ENCODE results near the gene STK39.
"Not testable (repeated sequence)": the region's sequence is repeated elsewhere in the genome, so short reads cannot be mapped to it uniquely, and the experiment has no call there.

STK39 gene

DNA sequence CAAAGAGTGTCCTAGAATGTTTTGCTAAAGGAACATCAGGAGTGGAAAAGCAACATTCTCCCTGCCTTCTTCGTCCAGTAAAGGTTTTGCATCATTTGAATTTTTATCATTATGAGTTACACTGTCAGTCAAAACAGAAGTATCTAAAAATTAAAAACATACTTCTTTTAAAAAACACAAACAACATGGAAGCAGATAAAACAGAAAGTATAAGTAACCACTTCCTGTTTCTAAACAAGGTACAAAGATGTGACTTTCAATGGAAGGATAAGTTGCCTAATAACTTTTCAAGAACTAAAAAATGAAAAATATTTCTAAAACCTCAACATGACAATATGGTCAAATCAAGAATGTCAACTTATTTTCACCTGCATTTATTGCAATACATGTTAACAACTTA is 158.2 kb downstream of the STK39 start:
- DNase-seq (ENCODE audit: low read depth in 2 of 2) = no peak

DNA sequence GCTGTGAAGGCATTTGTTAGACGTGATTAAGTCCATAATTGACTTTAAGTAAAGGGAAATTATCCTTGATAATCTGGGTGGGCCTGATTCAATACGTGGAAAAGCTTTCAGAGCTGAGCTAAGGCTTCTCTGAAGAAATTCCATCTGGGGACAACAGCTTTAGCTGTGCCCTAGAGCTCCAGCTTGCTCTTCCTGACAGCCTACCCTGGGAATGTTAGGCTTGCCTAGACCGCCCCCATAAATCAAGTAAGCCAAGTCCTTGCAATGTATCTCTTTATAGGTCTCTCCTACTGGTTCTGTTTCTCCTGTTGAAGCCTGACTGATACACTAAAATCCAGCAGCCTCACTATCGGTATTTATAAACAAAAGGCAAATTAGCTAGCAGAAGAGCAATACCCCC is 160.0 kb downstream of the STK39 start:
- no peak for DNase-seq (ENCODE audit: low read depth in 2 of 2)

DNA sequence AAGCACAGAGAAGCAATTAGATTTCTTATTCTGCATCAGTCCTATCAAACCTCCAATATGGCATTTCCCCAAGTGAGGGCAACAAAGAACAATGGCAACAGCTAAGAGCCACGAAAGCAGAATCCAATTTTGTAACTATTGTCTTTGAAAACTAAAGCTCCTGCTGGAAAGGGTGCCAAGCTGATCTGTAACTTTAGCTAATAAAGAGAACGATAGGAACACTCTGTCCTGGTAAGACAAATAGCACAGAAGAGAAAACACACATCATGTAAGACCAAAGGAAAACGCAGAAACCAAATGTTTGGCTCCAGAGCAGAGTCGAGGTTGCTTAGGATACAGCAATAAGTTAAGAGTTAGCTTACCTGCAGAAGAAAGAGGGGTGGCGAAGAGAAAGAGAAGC is 160.5 kb downstream of the STK39 start:
- no peak for DNase-seq (ENCODE audit: low read depth in 2 of 2)

DNA sequence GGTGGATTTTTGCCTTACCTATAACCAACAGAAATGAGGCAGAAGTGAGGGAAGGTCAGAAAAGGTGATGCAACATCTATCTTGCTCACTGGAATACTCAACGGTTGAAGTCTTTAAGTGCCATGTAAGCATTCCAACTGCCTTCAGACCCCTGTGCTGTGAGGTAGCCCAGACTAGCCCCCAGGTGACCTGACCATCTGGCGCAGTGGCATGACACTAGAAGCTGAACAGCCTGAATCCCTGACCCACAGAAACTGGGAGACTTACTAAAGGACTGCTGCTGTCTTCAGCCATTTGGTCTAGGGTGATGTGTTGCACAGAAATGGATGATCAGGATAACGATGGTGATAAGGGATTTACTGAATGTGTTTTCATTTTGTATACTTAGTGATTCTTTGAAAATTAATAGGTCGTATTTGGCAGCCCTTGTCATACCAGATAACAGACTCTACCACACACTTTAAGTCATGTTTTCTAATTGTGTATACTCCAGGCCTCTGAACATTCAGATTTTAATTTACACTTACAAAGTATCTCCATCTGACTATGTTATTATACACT is 161.5 kb downstream of the STK39 start:
- DNase-seq (ENCODE audit: low read depth in 2 of 2) = no peak

DNA sequence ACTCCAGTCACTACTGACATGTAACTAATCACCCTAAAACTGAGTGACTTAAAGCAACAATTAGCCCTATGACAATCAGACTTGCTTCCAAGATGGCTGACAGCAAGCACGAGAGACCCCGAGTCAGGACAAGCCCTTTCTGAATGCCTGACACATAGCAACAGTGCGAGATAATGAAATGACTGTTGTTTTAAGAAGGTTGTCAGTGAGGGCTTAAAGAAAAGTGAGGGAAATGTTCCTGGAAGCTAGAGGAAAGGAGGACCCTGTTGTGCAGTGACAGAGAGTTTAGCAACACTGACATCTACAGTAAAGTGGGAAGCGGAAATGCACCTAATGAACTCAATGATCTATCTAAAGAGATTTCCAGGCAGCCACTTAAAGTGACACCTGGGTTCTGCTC is 163.1 kb downstream of the STK39 start:
- no peak for DNase-seq (ENCODE audit: low read depth in 2 of 2)

DNA sequence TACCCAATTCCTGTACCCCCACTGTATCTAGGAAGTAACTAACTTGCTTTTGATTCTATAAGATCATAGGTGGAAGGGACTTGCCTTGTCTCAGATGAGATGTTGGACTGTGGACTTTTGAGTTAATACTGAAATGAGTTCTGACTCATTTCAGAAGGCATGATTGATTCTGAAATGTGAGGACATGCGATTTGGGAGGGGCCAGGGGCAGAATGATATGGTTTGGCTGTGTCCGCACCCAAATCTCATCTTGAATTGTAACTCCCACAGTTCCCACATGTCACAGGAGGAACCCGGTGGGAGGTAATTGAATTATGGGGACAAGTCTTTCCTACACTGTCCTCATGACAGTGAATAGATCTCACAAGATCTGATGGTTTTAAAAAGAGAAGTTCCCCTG is 165.9 kb downstream of the STK39 start:
- DNase-seq (ENCODE audit: low read depth in 2 of 2) = not testable (repeated sequence)

DNA sequence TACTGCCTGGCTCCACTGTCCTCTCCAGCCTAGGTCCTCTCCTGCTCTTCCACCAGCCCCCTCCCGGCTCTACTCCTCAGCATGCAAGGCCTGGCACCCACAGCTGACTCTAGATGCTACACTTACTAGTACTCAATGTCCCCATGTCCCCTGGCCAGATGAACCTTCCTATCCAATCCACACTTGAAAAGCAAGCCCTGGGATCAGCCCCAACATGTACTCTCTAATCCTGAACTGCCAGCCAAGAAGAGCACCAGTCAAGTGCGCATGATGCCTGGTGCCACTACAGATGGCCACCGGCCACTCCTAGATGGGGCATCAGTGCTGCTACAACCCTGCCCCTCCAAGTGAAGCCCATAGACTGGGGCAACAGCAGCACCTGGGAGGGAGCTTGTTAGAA is 168.2 kb downstream of the STK39 start:
- no peak for DNase-seq (ENCODE audit: low read depth in 2 of 2)

DNA sequence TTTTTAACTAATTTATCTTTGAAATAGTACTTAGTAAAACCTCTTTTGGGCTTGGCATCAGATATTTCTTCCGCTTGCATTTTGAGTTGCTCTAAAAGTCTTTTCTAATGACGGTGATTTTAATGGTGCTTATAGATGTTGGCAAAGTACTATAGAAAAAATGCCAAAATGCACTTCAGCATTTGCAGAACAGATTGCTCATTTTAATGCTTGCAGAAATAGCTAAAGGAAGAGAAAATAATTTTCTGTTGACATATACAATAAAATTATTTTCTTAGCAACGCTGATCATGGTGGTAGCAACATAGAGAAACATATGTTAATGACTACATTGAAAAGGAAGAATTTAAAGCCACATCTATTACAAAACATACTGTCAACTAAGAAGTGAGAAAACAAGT is 170.7 kb downstream of the STK39 start:
- no peak for DNase-seq (ENCODE audit: low read depth in 2 of 2)

DNA sequence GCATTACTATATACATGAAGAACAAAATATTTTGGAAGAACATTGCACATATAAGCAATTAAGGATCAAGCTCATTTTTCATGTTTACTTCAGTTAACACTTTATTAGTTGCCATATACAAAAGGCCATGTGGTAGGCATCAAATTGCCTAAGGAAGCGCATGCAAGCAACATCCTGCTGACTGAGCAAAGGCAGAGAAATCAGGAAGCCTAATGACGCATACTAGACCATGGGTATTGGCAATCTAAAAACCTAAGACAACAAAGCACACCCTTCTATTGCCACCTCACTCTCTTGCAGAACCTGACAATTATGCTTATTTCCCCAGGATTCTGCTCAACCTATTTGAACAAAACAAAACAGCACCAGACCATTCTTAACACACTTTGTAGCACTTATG is 171.9 kb downstream of the STK39 start:
- no peak for DNase-seq (ENCODE audit: low read depth in 2 of 2)

DNA sequence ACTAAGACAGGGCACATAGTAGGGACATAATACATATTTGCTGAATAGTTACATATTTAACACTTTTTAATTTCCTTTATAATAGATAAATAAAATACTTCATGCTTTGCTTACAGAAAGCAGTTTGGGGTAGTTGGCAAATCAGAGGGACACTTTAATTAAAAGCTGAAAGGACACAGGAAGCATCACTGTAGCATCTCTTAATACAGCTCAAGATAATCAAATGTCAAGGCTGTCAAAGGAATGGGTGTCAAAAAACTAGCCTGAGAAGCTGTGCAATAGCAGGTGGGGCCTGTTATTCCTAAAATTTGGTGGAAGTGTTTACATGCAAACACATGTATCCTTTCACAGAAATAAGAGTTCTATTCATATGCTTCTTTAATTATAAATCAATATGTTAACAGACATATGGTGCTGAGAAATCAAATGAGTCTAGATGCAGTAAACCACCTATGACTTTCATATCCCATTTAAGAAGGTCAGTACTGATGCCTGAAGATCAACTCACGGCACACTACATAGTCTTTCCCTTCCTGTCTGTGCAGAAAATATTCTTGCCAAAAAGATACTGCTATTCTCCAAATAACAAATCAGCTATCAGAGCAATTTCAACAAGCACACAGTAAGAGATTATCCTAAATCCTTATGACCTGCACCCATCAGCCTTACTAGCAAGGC is 174.6 kb downstream of the STK39 start:
- DNase-seq (ENCODE audit: low read depth in 2 of 2) = no peak

DNA sequence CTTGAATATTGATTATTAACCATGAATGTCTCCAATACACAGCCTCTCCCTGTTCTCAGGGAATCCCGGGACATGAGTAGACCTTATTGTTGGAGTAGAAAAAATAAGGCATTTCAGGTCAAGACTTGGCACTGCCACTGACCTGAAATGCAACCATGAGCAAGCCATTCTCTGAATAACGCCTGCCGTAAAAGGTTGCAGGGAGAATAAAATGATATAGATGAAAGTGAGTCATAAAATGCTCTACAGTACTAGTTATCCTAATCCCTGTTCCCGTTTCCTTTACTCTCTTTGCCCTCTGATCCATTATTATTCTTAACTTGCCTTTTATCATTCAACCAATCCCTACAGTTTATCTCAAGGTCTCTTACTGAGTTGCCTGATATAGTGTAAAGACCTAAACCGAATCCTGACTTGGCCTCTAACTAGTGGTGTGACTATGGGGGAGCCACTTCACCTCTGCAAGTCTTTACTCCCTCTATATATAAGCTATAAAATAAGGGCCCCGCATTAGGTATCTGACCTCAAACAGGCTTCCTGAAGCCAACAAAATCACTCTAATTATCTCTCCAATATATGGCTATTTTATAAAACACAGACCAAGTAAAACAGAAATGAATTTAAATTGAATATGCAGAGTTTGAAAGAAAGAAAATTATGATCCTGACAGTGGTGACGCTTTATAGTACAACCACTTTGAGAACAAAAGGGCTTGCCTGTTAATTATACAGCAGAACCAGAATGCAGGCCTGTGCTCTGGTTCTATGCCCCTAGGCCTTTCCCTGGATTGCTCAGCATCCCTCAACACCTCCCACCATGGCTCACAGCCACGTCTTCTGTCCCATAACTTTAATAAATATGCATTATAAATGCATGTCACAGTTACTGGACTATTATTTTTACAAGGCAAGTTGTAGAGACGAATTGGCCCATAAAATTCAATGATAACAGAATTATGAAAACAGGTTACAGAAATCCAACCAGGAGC is 183.1 kb downstream of the STK39 start:
- no peak for DNase-seq (ENCODE audit: low read depth in 2 of 2)

DNA sequence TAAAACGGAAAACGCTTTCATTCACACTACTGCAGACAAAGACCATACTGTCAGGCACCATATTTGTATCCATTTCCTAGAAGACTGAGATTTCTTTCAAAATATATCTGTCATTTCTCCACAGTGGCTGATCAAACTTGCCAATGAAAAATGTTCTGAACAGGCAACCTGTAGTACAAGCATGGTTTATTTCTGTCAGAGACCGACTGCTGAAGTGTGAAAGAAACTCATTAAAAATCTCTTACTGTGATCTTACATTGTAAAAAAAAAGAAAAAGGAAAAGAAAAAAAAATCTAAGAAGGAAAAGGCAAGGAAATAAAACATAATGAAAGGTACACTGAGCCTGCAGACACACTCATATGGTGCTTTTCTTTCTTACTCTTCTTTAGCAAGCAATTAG is 184.5 kb downstream of the STK39 start:
- no peak for DNase-seq (ENCODE audit: low read depth in 2 of 2)

DNA sequence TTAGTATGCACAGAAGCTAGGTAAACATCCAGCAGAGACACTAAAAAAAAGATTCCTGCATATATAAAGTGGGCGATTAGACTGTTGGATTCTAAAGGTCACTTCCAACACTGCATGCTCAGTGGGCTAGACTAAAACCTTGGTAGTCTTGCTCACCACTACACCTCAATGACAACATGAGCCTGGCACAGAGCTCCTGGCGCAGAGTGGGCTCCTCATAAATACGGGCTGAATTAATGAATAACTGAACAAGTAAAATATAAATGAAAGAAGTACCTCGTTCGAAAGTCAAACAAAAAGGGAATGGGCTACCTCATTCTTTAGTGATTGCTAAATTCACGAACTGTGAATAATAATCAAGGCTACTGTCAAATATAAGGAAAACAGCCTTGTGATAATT is 185.3 kb downstream of the STK39 start:
- DNase-seq (ENCODE audit: low read depth in 2 of 2) = no peak

DNA sequence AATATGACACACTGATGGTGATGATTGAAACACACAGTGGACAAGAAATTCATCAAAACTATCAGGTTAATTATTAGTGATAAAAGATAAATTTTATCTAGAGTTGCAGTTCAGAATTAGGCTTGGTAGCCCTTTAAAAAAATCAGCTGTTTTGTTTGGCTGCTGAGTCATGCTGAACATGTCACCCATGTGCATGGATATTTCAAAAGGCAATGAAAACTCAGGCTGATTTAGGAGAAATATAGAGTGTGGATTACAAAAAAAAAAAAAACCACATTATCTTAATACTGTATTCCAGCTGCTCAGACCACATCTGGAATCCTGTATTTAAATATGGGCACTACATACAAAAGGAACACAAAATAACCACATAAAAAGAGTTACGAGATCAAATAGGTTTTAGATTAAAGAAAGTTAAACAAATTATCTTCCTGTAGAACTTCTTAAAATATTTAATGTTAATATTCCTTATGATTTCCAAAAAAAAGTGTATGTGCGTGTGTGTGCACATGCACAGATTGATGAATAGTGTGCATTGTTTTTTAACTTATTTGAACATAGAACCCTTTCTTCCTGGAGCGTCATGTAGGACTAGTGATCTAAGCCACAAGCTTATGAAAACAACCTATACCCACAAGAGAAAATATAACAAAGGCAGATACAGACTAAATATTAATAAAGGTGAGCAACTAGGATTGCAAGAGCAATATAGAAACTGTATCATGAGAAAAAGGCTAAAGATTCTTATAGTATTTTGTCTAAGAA is 186.2 kb downstream of the STK39 start:
- no peak for DNase-seq (ENCODE audit: low read depth in 2 of 2)

DNA sequence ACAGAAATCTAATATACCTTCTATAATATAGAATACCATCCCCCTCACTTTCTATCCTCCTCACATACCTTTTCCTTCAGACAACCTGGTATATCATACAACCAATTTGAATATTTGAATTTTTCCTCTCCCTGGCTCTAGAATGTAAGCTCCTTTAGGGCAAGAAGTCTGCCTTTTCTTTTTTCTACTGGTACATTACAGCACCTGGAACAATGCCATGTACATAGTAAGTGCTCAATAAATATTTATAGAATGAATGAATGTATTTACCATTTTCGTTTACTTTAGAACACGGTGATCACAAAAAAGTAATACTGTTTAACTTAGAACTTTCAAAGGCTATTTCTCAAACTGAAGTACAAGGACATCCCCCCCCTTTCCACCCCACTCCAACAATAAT is 187.6 kb downstream of the STK39 start:
- no peak for DNase-seq (ENCODE audit: low read depth in 2 of 2)

DNA sequence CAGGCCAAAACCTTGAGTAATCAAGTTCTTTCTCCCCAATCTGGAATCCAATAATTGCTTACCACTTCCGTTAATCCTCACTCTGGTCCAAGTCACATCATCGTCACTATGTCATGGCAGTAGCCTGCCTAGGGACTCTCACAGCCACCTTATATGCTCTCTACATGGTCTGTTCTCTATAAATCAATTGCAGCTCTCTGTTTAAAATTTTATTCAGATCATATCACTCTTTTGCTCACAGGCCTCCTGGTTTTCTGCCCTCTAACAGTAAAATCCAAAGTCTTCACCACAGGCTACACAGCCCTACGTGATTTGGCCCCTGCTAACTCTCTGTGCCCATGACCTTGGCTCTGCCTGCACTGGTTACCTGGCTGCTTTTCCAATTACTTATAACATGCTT is 188.7 kb downstream of the STK39 start:
- no peak for DNase-seq (ENCODE audit: low read depth in 2 of 2)

DNA sequence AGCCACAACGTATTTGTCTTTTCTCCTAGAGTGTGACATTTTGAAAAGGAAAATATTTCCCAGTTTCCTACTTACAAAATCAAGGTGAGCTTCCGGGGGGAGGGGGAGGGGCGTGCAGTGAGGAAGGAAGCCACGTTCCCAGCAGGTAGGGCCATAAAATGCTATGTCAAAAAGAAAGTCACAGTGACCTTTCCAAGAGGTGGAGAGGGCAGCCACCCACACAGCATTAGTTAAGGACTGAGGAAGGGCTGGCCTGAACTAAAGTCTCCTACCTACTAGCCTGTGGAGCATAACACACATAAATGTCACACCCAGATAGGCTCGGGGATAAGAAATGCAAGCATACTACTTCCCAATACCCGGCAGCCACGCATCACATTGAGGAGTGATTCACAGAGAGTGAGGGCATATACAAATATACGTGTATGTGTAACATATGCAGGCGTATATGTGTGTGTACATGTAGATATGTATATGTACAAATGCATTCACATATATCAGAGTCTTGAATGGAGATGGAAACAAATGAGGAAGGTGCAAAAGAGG is 191.1 kb downstream of the STK39 start:
- no peak for DNase-seq (ENCODE audit: low read depth in 2 of 2)

DNA sequence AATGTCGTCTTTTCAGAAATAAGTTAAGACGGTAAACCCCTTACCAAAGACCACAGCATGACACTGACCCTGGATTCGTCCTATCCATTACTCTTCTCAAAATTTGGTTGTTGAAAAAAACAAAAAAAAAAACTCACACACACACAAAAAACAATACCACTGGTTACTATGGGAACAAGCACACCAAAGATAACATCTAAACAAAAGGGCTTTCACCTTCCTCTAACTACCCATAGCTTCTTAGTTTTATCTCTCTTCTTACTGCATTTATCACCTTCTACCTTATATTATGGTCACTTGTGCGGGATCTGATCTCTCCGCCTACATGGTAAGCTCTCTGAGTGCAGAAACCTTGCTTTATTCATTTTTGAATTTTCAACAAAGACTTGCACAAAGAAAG is 192.7 kb downstream of the STK39 start:
- no peak for DNase-seq (ENCODE audit: low read depth in 2 of 2)

DNA sequence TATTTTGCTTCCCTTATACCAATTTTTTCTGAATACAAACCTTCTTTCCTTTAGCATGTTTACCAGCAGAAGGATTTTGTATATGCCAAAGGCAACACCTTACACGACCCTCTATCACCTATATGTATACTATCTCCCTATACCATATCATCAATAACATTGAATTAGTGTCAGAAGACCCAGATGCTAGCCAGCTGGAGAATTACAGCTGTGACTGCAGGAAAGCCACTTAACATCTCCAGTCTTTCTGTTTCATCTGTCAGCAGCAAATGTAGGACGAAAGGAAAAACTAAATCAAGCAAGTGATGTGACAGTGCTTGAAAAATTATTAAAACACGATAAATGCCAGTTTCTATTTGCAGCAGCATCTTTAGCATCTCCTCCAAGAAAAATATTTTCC is 193.7 kb downstream of the STK39 start:
- DNase-seq (ENCODE audit: low read depth in 2 of 2) = no peak

DNA sequence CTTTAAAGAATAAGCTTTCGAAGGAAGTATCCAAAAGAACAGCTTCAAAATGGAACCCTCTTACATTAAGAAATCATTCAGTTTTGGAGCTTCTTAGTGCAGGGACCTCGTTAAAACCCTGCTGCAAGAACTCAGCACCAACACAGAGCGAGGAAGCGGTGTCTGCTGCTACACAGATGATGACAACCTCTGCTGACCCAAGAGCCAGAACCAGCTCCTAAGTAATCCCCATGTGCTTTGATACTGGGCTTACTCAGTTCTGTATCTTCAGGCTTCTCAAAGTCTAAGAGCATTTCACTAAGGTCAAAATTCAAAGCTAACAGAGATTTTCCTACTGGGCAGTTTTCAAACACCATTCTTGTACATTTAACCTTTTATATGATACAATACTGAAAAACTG is 194.6 kb downstream of the STK39 start:
- DNase-seq (ENCODE audit: low read depth in 2 of 2) = no peak

DNA sequence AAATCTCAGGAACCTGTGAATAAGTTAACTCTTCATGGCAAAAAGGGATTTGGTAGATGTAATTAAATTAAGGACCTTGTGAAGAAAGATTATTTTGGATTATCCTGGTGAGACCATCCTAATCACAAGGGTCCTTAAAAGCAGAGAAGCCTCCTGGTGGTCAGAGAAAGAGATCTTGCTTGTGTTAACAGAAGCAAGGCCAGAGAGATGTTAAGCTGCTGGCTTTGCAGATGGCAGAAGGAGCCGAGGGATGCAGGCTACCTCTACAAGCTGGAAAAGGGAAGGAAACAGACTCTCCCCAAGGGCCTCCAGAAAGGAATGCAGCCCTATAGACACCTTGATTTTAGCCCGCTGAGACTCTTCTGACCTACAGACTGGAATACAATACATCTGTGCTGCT is 197.0 kb downstream of the STK39 start:
- no peak for DNase-seq (ENCODE audit: low read depth in 2 of 2)

DNA sequence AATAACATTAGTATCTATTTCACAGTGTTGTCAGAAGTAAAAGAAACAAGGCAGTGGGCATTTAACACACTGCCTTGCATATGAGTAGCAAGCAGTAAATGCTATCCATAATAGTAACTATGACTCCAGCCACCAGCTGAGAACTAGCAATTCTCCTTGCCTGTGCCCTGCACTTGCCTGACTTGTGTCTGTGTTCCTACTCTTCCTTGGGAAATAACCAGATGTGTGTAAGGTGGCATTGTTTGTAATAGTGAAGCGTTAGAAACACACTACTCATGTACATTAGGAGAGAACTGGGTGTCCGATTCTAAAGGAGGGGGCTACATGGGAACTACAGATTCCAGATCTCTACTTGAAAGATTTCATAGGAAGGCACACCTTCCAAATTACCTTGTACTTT is 197.8 kb downstream of the STK39 start:
- DNase-seq (ENCODE audit: low read depth in 2 of 2) = no peak
